IMR-90 (cell line): Measurements from ENCODE around the gene SPRED2. TPM values are rescaled to one million over a fixed set of nuclear protein-coding genes. Genes with fewer than 3 reads are reported as not detected.

Source experiments
- ATAC-seq: fragments of 200-7000 bp; cut with Tn5 transposase; 2 replicates; pipeline ENCODE4 v1.9.1; 2020; ENCODE audit warnings: low read depth, mild to moderate bottlenecking, moderate library complexity
- BruUV-seq: library from RNA; stranded (reverse); fragments of 400-500 nt; replicated peaks from 2 replicates; lab custom pipeline; 2021; lab: Mats Ljungman, UMichigan
- CTCF ChIA-PET: fragments of 300-600 bp; formaldehyde crosslinking; extraction: SDS; loops from one replicate; lab custom pipeline; 2021; ENCODE audit warnings: antibody characterized with exemption; lab: Yijun Ruan, JAX
- POLR2A ChIA-PET: fragments of 300-600 bp; sonication (Branson Sonifier 250); formaldehyde crosslinking; loops from one replicate; lab custom pipeline; 2022; ENCODE audit warnings: antibody characterized with exemption; ENCODE audit not compliant: unreplicated experiment; lab: Charles Lee
- DNase-seq: peaks from one replicate; pipeline ENCODE4 v3.0.0; 2013
- H2AFZ ChIP-seq: replicated peaks from 2 replicates; pipeline ENCODE3; 2013; ENCODE audit warnings: low read length, mild to moderate bottlenecking; ENCODE audit not compliant: poor library complexity
- H2AK5ac ChIP-seq: 2 replicates; pipeline ENCODE4 v1.6.1; 2013; ENCODE audit warnings: low read depth, low read length, inconsistent platforms
- H2AK9ac ChIP-seq: replicated peaks from 2 replicates; pipeline ENCODE3; 2013; ENCODE audit warnings: mild to moderate bottlenecking, low read depth, low read length, moderate library complexity; ENCODE audit not compliant: poor library complexity
- H2BK120ac ChIP-seq: 2 replicates; pipeline ENCODE4 v1.6.1; 2013; ENCODE audit warnings: low read depth, low read length, inconsistent platforms
- H2BK15ac ChIP-seq: 3 replicates; pipeline ENCODE4 v1.6.1; 2013; ENCODE audit warnings: low read depth, low read length, inconsistent platforms
- H2BK20ac ChIP-seq: 2 replicates; pipeline ENCODE4 v1.6.1; 2013; ENCODE audit warnings: low read depth, mild to moderate bottlenecking, inconsistent platforms, low read length, moderate library complexity
- H2BK5ac ChIP-seq: 2 replicates; pipeline ENCODE4 v1.6.1; 2013; ENCODE audit warnings: mild to moderate bottlenecking, low read depth, low read length, inconsistent platforms; ENCODE audit not compliant: poor library complexity, severe bottlenecking
- H3K14ac ChIP-seq: replicated peaks from 2 replicates; pipeline ENCODE4 v1.6.1; 2013; ENCODE audit warnings: low read depth, low read length, inconsistent platforms
- H3K18ac ChIP-seq: 2 replicates; pipeline ENCODE4 v1.6.1; 2013; ENCODE audit warnings: low read depth, low read length, control low read depth
- H3K23ac ChIP-seq: 2 replicates; pipeline ENCODE4 v1.6.1; 2013; ENCODE audit warnings: low read depth, low read length, inconsistent platforms
- H3K27ac ChIP-seq: 2 replicates; pipeline ENCODE4 v1.5.1; 2013; ENCODE audit warnings: mild to moderate bottlenecking, control low read depth, low read length; ENCODE audit not compliant: insufficient read depth
- H3K27me3 ChIP-seq: 2 replicates; pipeline ENCODE4 v1.6.1; 2013; ENCODE audit warnings: low read length; ENCODE audit not compliant: control insufficient read depth, insufficient read depth
- H3K36me3 ChIP-seq: 2 replicates; pipeline ENCODE4 v1.6.1; 2013; ENCODE audit warnings: low read length, mixed read lengths; ENCODE audit not compliant: control insufficient read depth, insufficient read depth
- H3K4ac ChIP-seq: 2 replicates; pipeline ENCODE4 v1.6.1; 2013; ENCODE audit warnings: low read depth, low read length, inconsistent platforms
- H3K4me1 ChIP-seq: 2 replicates; pipeline ENCODE4 v1.6.1; 2013; ENCODE audit warnings: low read length, mixed read lengths; ENCODE audit not compliant: control insufficient read depth, insufficient read depth
- H3K4me2 ChIP-seq: 2 replicates; pipeline ENCODE4 v1.6.1; 2013; ENCODE audit warnings: low read depth, mild to moderate bottlenecking, control low read depth, low read length, moderate library complexity
- H3K4me3 ChIP-seq: 2 replicates; pipeline ENCODE4 v1.5.1; 2013; ENCODE audit warnings: low read depth, mild to moderate bottlenecking, control low read depth, low read length, moderate library complexity; ENCODE audit not compliant: insufficient read depth
- H3K56ac ChIP-seq: 2 replicates; pipeline ENCODE4 v1.6.1; 2013; ENCODE audit warnings: low read length, inconsistent platforms; ENCODE audit not compliant: insufficient read depth; ENCODE audit errors: extremely low read depth
- H3K79me1 ChIP-seq, 2 experiments: 2 replicates each; pipeline ENCODE4 v1.6.1; 2013; ENCODE audit warnings: low read length in 2 of 2, inconsistent platforms in 1 of 2, low read depth in 1 of 2
- H3K9ac ChIP-seq: 2 replicates; pipeline ENCODE4 v1.6.1; 2013; ENCODE audit warnings: low read depth, low read length, control low read depth
- H3K9me1 ChIP-seq: 2 replicates; pipeline ENCODE4 v1.6.1; 2013; ENCODE audit warnings: low read length, inconsistent platforms; ENCODE audit not compliant: insufficient read depth
- H3K9me3 ChIP-seq: 2 replicates; pipeline ENCODE4 v1.6.1; 2013; ENCODE audit warnings: low read length; ENCODE audit not compliant: control insufficient read depth, insufficient read depth
- H4K20me1 ChIP-seq: 2 replicates; pipeline ENCODE4 v1.6.1; 2013; ENCODE audit warnings: low read length, inconsistent platforms; ENCODE audit not compliant: insufficient read depth
- H4K5ac ChIP-seq: 2 replicates; pipeline ENCODE4 v1.6.1; 2013; ENCODE audit warnings: mild to moderate bottlenecking, low read depth, low read length, control low read depth
- H4K8ac ChIP-seq, 2 experiments: 2 replicates each; pipeline ENCODE4 v1.6.1; 2013; ENCODE audit warnings: low read depth in 2 of 2, low read length in 2 of 2, control low read depth in 1 of 2, inconsistent platforms in 1 of 2
- H4K91ac ChIP-seq: 2 replicates; pipeline ENCODE4 v1.6.1; 2013; ENCODE audit warnings: low read depth, low read length, inconsistent platforms; ENCODE audit not compliant: insufficient read depth
- BHLHE40 ChIP-seq: fragments of 150-350 bp; IDR thresholded peaks from 2 replicates; pipeline ENCODE4 v1.6.1; 2016; ENCODE audit warnings: mild to moderate bottlenecking, low read depth, low read length
- CHD1 ChIP-seq: IDR thresholded peaks from 2 replicates; pipeline ENCODE4 v1.6.1; 2012; ENCODE audit warnings: low read depth, low read length, improper control_type of control experiment
- MAFK ChIP-seq: IDR thresholded peaks from 2 replicates; pipeline ENCODE4 v1.6.1; 2012; ENCODE audit warnings: low read depth, low read length, improper control_type of control experiment
- MAZ ChIP-seq: IDR thresholded peaks from 2 replicates; pipeline ENCODE4 v1.6.1; 2012; ENCODE audit warnings: low read depth, mild to moderate bottlenecking, low read length, improper control_type of control experiment, moderate library complexity, borderline replicate concordance
- NFE2L2 ChIP-seq: fragments of 150-350 bp; IDR thresholded peaks from 2 replicates; pipeline ENCODE4 v1.6.1; 2016; ENCODE audit warnings: low read depth, mild to moderate bottlenecking, low read length
- RCOR1 ChIP-seq: IDR thresholded peaks from 2 replicates; pipeline ENCODE4 v1.6.1; 2012; ENCODE audit warnings: mild to moderate bottlenecking, low read length, improper control_type of control experiment; ENCODE audit not compliant: insufficient replicate concordance
- RFX5 ChIP-seq: IDR thresholded peaks from 2 replicates; pipeline ENCODE4 v1.8.0; 2012; ENCODE audit warnings: low read depth, mild to moderate bottlenecking, low read length, moderate library complexity
- WGBS, 2 experiments: methylation state at CpG; one replicate each; pipeline versions ENCODE4 v1.1.5 to v1.1.7; 2013; ENCODE audit warnings: missing lambda C conversion rate in 2 of 2; ENCODE audit not compliant: insufficient read length in 1 of 2; ENCODE audit errors: extremely low coverage in 2 of 2; 5-methylcytosine and 5-hydroxymethylcytosine counted together
- dilution Hi-C: fragments of 300-500 bp; cut with HindIII; formaldehyde crosslinking; loops from one replicate; pipeline ENCODE4 v1.14.3; 2018; ENCODE audit warnings: low sequenced_read_pairs; ENCODE audit not compliant: unreplicated experiment
- in situ Hi-C: fragments of 300-500 bp; cut with MboI; formaldehyde crosslinking; loops from 3 replicates; pipeline ENCODE4 v1.14.3; 2019; ENCODE audit warnings: low sequenced_read_pairs, inconsistent platforms, mixed read lengths
- intact Hi-C: fragments of 100-400 bp; cut with micrococcal nuclease; formaldehyde crosslinking; loops from 2 replicates; pipeline ENCODE4 v1.10.0; 2022
- polyA plus RNA-seq, 3 experiments: library from polyadenylated mRNA; depleted of rRNA; stranded (reverse); fragments of >200 nt; gene quantifications; 2 replicates each; pipeline ENCODE4 v1.2.3, GENCODE V29; 2012; ENCODE audit warnings: low replicate concordance in 1 of 3
- total RNA-seq: library from RNA; depleted of rRNA; stranded (reverse); fragments of >200 nt; gene quantifications from 2 replicates; pipeline ENCODE4 v1.2.3, GENCODE V29; 2012
- TF ChIP-seq, protein P1 (sequence below): conservative IDR thresholded peaks from 2 replicates; pipeline ENCODE4 v1.5.1; 2012; ENCODE audit warnings: mild to moderate bottlenecking, low read depth, low read length, improper control_type of control experiment

SPRED2 gene
- total and polyA plus RNA-seq, 2 of the 4 experiments (the other 2 are of a cell fraction): 4.8 to 18.7 TPM

DNA sequence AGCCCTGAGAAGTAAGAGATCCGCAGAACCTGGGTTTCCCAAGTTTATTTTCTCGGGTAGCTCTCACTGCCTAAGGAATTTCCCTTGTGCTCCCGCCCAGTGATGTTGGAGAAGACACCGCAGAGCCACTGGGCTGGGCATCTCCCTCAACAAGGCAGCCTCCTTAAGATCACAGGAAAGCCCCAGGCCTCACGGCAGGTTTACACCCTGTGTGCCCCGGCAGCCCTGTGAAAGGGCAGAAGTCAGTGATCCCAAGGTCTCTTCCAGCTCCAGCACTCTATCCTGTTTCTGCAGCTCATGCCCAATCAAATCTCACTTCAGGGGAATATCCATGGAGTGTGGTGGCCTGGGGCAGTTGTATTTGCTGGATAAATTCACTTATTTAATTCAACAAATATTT, 138.3 kb downstream of the SPRED2 start:
- Histone ChIP-seq H3K9me3 (no peaks in the 10 kb centered on the region), H3K36me3 (no peaks in the 10 kb centered on the region), H3K4me2 (no peak overlapping the region), H3K56ac (no peak overlapping the region), H2BK15ac (no peak overlapping the region), H3K4ac (no peak overlapping the region), H4K91ac (no peak overlapping the region), H3K23ac (no peak overlapping the region), H2AK9ac (no peak overlapping the region), H3K79me1 (no peaks in the 10 kb centered on the region), H3K4me1 (no peaks in the 10 kb centered on the region; the same call in 1 of the 2 replicates), H2BK5ac (no peak overlapping the region), H3K27me3 (peaks cover 3% of the 10 kb centered on the region; the same call in 1 of the 2 replicates), H4K5ac (no peak overlapping the region), H2AFZ (no peak overlapping the region), H3K9ac (no peak overlapping the region), H3K9me1 (peaks cover 7% of the 10 kb centered on the region; the same call in 1 of the 2 replicates), H3K27ac (no peak overlapping the region), H2BK20ac (no peak overlapping the region), H2BK120ac (no peak overlapping the region), H4K20me1 (no peaks in the 10 kb centered on the region), H4K8ac (no peak overlapping the region), H3K4me3 (no peak overlapping the region), H2AK5ac (no peak overlapping the region), H3K14ac (no peak overlapping the region), H3K18ac (no peak overlapping the region)
- DNase-seq: no peak
- WGBS, 2 experiments: 80% methylated on average over 1 of the region's 6 CpGs; no CpG with 5 or more reads in 1 of the 2 experiments
- ChIA-PET POLR2A (no interaction called here), CTCF (interaction anchor here (0.6 kb wide), 1 partner anchor 121 kb away, joined by 4 read pairs; no protein-coding TSS in a partner anchor)
- in situ Hi-C loops (no loop called here), intact Hi-C loops (no loop called here), dilution Hi-C loops (no loop called here)
- TF ChIP-seq MAZ: no peak
- no peak for TF ChIP-seq RCOR1
- TF ChIP-seq MAFK: no peak
- no peak for TF ChIP-seq BHLHE40
- TF ChIP-seq, protein P1, sequence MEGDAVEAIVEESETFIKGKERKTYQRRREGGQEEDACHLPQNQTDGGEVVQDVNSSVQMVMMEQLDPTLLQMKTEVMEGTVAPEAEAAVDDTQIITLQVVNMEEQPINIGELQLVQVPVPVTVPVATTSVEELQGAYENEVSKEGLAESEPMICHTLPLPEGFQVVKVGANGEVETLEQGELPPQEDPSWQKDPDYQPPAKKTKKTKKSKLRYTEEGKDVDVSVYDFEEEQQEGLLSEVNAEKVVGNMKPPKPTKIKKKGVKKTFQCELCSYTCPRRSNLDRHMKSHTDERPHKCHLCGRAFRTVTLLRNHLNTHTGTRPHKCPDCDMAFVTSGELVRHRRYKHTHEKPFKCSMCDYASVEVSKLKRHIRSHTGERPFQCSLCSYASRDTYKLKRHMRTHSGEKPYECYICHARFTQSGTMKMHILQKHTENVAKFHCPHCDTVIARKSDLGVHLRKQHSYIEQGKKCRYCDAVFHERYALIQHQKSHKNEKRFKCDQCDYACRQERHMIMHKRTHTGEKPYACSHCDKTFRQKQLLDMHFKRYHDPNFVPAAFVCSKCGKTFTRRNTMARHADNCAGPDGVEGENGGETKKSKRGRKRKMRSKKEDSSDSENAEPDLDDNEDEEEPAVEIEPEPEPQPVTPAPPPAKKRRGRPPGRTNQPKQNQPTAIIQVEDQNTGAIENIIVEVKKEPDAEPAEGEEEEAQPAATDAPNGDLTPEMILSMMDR: no peak
- TF ChIP-seq CHD1: no peak
- no peak for TF ChIP-seq NFE2L2
- no peak for TF ChIP-seq RFX5
- BruUV-seq: no TSS peak
- no peak for ATAC-seq
